Measurements from ENCODE around the gene UNC45A. TPM values are rescaled to one million over a fixed set of nuclear protein-coding genes. Genes with fewer than 3 reads are reported as not detected.

The UNC45A gene
- total and polyA plus RNA-seq, 2 of the 13 experiments (the other 11 are each of a cell fraction or from before 2014, with no cell fraction given) = 33.8 to 39.7 TPM

GRCh38 chr15:90934949-90935751 lies at the start of gene UNC45A (continued):
- TF ChIP-seq TRAFD1 (CRISPR knock-in tag; IDR thresholded peaks at IDR 0.05; ENCODE audit: borderline replicate concordance) = no peak
- TF ChIP-seq MIER2 (CRISPR knock-in tag; IDR thresholded peaks at IDR 0.05) = no peak
- no peak for TF ChIP-seq CBX1 (IDR thresholded peaks at IDR 0.05; ENCODE audit: low read depth)
- TF ChIP-seq ZNF891 (CRISPR knock-in tag; IDR thresholded peaks at IDR 0.05) = peak; percentile 60
- no peak; the same call in 1 of the 2 replicates for TF ChIP-seq ESRRA (CRISPR knock-in tag; IDR thresholded peaks at IDR 0.05; ENCODE audit: low read depth)
- TF ChIP-seq NR1H2 (CRISPR knock-in tag; IDR thresholded peaks at IDR 0.05; ENCODE audit: borderline replicate concordance, low read depth) = no peak
- TF ChIP-seq MZF1 (CRISPR knock-in tag; IDR thresholded peaks at IDR 0.05; ENCODE audit: borderline replicate concordance) = no peak
- TF ChIP-seq SP5 (CRISPR knock-in tag; IDR thresholded peaks at IDR 0.05; ENCODE audit: borderline replicate concordance, low read depth) = peak; percentile 84
- TF ChIP-seq ZNF782 (CRISPR knock-in tag; IDR thresholded peaks at IDR 0.05; ENCODE audit: borderline replicate concordance) = peak; percentile 75; the same call in 1 of the 2 replicates
- TF ChIP-seq RXRB (CRISPR knock-in tag; IDR thresholded peaks at IDR 0.05; ENCODE audit: borderline replicate concordance) = no peak
- no peak for TF ChIP-seq FOXJ3 (CRISPR knock-in tag; IDR thresholded peaks at IDR 0.05; ENCODE audit: borderline replicate concordance)
- TF ChIP-seq CBX5 (CRISPR knock-in tag; IDR thresholded peaks at IDR 0.05; ENCODE audit: borderline replicate concordance) = no peak
- TF ChIP-seq ISX (CRISPR knock-in tag; conservative IDR thresholded peaks at IDR 0.05) = no peak
- TF ChIP-seq ZFP91 (CRISPR knock-in tag; IDR thresholded peaks at IDR 0.05; ENCODE audit: borderline replicate concordance) = peak; percentile 52; the same call in 1 of the 2 replicates
- TF ChIP-seq ZNF614 (CRISPR knock-in tag; IDR thresholded peaks at IDR 0.05; ENCODE audit: borderline replicate concordance) = peak; percentile 42; the same call in 1 of the 2 replicates
- peak; percentile 71 for TF ChIP-seq POLR2G (IDR thresholded peaks at IDR 0.05; ENCODE audit: low read depth, low read length)
- TF ChIP-seq ZSCAN31 (CRISPR knock-in tag; IDR thresholded peaks at IDR 0.05; ENCODE audit: low read depth) = peak; percentile 73; the same call in 1 of the 2 replicates
- TF ChIP-seq CHD2 (IDR thresholded peaks at IDR 0.05; ENCODE audit: low read depth, low read length) = no peak
- no peak; the same call in 1 of the 2 replicates for TF ChIP-seq ZNF609 (CRISPR knock-in tag; IDR thresholded peaks at IDR 0.05; ENCODE audit: borderline replicate concordance)
- TF ChIP-seq CCDC6 (CRISPR knock-in tag; IDR thresholded peaks at IDR 0.05) = 0 out of 2 replicates have a peak, but pooled peaks have one; percentile 53
- no peak for TF ChIP-seq ZNF431 (CRISPR knock-in tag; IDR thresholded peaks at IDR 0.05; ENCODE audit: borderline replicate concordance, low read depth)

Measured in HepG2 (cell line).